ENCODE measurements around the gene PLXDC1. TPM values are rescaled to one million over a fixed set of nuclear protein-coding genes. Genes with fewer than 3 reads are reported as not detected.
"Not testable (repeated sequence)": the region's sequence is repeated elsewhere in the genome, so short reads cannot be mapped to it uniquely, and the experiment has no call there.

PLXDC1 gene
- total RNA-seq, 6 experiments from 2014 or later = 0.11 to 1.6 (median 0.54) TPM

DNA sequence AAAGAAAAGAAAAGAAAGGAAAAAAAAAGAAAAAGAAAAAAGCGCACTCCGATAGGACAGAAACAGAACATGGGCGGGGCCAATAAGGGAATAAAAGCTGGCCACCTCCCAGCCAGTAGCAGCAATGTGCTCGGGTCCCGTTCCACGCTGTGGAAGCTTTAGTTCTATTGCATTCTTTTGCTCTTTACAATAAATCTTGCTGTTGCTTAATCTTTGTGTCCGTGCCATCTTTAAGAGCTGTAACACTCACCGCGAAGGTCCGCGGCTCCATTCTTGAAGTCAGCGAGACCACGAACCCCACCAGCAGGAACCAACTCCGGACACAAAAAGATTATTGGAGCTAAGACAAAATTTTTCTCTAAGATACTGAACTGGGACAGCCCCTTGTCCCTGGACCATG, 17.7 kb upstream of the PLXDC1 start:
- no peaks in the 10 kb centered on the region for H3K27me3 ChIP-seq
- H3K36me3 ChIP-seq = no peaks in the 10 kb centered on the region
- TF ChIP-seq POLR2A (IDR thresholded peaks at IDR 0.05) = no peak
- TF ChIP-seq, protein P1, sequence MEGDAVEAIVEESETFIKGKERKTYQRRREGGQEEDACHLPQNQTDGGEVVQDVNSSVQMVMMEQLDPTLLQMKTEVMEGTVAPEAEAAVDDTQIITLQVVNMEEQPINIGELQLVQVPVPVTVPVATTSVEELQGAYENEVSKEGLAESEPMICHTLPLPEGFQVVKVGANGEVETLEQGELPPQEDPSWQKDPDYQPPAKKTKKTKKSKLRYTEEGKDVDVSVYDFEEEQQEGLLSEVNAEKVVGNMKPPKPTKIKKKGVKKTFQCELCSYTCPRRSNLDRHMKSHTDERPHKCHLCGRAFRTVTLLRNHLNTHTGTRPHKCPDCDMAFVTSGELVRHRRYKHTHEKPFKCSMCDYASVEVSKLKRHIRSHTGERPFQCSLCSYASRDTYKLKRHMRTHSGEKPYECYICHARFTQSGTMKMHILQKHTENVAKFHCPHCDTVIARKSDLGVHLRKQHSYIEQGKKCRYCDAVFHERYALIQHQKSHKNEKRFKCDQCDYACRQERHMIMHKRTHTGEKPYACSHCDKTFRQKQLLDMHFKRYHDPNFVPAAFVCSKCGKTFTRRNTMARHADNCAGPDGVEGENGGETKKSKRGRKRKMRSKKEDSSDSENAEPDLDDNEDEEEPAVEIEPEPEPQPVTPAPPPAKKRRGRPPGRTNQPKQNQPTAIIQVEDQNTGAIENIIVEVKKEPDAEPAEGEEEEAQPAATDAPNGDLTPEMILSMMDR (IDR thresholded peaks at IDR 0.05) = no peak
- no peak for ATAC-seq
- WGBS (ENCODE audit: insufficient coverage, low coverage, low lambda C conversion rate, missing lambda C conversion rate) = 92% methylated on average over 14 of the region's 14 CpGs
- DNase-seq = no peak
- H3K27ac ChIP-seq = no peak overlapping the region
- H3K9me3 ChIP-seq = no peaks in the 10 kb centered on the region
- intact Hi-C loops (cut with DNase I) = no loop called here
- no peak overlapping the region for H3K4me3 ChIP-seq
- H3K4me1 ChIP-seq = peaks cover 0 to 4% (median 0%) of the 10 kb centered on the region in 4 donors

DNA sequence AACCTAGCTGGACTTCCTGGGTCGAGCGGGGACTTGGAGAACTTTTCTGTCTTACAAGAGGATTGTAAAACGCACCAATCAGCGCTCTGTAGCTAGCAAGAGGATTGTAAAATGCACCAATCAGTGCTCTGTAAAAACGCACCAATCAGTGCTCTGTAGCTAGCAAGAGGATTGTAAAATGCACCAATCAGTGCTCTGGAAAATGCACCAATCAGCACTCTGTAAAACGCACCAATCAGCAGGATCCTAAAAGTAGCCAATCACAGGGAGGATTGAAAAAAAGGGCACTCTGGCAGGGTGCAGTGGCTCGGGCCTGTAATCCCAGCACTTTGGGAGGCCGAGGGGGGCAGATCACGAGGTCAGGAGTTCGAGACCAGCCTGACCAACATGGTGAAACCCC, 17.1 kb upstream of the PLXDC1 start:
- ATAC-seq; DNase-seq; H3K27ac ChIP-seq; intact Hi-C loops (cut with DNase I); H3K4me1 ChIP-seq; H3K27me3 ChIP-seq; H3K36me3 ChIP-seq; H3K4me3 ChIP-seq; H3K9me3 ChIP-seq: not testable (repeated sequence)
- WGBS (ENCODE audit: insufficient coverage, low coverage, low lambda C conversion rate, missing lambda C conversion rate) = 92% methylated on average over 6 of the region's 10 CpGs

DNA sequence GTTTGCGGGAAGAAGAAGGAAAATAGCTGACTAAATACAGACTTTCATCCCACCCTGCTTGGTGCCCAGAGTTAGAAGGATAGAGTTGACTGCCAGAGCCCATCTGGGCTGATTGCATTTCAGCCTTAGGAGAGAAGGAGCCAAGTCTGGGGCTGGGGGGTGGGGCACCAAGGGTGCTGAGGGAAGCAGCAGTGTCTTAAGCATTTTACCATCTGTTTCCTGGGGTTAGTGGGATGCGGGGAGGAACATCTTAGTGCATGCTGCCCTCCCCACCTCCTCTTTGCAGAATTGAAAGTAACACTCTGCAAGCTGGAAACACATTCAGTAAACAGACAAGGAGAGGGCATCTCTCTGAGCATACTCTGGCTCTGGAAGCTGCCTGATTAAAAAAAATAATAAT, 16.0 kb upstream of the PLXDC1 start:
- peak in 2 of 4 donors; percentile 15 to 21 for ATAC-seq
- intact Hi-C loops (cut with DNase I) = no loop called here
- 34% methylated on average over 2 of the region's 2 CpGs for WGBS (ENCODE audit: insufficient coverage, low coverage, low lambda C conversion rate, missing lambda C conversion rate)

DNA sequence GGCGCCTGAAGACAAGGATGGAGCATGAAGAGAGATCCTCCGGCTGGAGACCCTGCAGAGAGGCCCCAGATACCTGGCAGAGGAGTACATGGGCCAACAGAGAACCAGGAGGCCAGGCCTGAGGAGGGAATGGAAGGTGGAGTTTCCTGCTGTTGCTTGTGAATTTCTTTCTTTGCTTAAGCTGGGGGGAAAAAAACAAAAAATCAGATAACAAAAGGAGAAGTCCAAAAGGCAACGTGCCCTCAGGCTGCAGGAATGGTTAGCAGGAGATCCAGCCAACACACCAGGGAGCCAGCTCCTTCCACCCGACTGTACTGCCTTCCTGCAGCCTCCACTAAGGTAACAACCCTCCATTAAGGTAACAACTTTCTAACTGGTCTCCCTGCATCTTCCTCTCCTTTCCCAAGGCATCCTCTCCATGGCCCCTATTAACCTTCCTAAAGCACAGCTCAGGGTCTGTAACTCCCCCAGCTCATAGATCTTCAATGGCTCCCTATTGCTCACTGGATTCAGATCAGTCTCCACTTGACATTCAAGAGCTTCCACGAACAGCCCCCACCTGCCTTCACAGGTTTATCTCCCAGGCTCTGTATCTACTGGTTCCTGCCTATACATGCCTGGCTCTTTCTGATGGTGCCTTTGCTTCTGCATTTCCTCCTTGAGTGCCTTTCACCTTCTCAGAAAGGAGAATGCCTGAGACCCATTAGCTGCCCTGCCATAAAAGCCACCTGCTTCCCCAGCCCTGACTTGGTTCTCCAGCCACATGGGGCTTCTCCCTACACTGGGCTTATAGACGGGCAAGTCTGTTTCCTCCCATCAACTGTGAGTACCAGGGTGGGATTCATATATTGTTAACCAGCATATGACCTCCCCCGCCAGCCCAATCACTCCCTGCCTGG, 15.2 kb upstream of the PLXDC1 start:
- TF ChIP-seq, protein P1 (IDR thresholded peaks at IDR 0.05) = no peak
- TF ChIP-seq POLR2A (IDR thresholded peaks at IDR 0.05) = no peak
- no peaks in the 10 kb centered on the region for H3K36me3 ChIP-seq
- no peaks in the 10 kb centered on the region for H3K9me3 ChIP-seq
- H3K4me3 ChIP-seq = no peak overlapping the region
- no peak overlapping the region for H3K27ac ChIP-seq
- peaks cover 0 to 4% (median 0%) of the 10 kb centered on the region in 4 donors for H3K4me1 ChIP-seq
- 50% methylated on average over 7 of the region's 7 CpGs for WGBS (ENCODE audit: insufficient coverage, low coverage, low lambda C conversion rate, missing lambda C conversion rate)
- ATAC-seq = no peak
- H3K27me3 ChIP-seq = no peaks in the 10 kb centered on the region
- DNase-seq = no peak
- intact Hi-C loops (cut with DNase I) = no loop called here

More for the DNA sequence above, 16.0 kb upstream of the PLXDC1 start:
- Histone ChIP-seq H3K4me3 (no peak overlapping the region), H3K36me3 (no peaks in the 10 kb centered on the region), H3K4me1 (peaks cover 0 to 4% (median 0%) of the 10 kb centered on the region in 4 donors), H3K27me3 (no peaks in the 10 kb centered on the region), H3K27ac (no peak overlapping the region), H3K9me3 (no peaks in the 10 kb centered on the region)
- DNase-seq = no peak
- TF ChIP-seq, protein P1 (IDR thresholded peaks at IDR 0.05) = no peak
- TF ChIP-seq POLR2A (IDR thresholded peaks at IDR 0.05) = no peak

DNA sequence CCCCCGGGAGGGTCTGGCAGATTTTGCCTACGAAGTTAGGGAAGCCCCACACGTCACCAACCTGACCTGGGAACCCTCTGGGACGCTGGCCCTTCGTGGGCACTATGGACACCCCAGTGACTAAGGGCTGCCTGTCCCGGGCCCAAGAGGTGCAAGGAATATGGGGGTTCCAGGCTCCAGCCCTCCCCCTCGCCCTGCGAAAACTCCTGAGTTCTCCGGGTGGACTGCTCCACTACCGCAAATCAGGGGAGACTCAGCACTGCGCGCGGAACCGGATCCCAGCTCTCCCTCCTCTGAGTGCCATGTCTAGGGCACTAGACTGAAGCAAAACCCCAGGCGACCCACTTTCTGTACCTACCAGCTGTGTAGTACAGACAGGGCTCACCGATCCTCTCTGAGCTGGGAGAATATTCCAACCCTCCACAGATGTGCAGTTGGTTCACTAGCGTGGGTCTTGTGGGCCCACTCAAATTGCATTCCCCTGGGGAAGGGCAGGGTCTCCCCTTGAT, 14.5 kb upstream of the PLXDC1 start, which contains the start of gene ARL5C:
Gene ARL5C (minus strand): TSS at position 321 of the 509 bp plus-strand sequence. CDS start 401 bp downstream, outside the sequence.
- Histone ChIP-seq H3K4me3 (peak within 1 kb of the TSS; percentile 29 to 38 (median 37)), H3K36me3 (no peaks in the 10 kb centered on the region), H3K27ac (no peak within 1 kb of the TSS), H3K9me3 (no peaks in the 10 kb centered on the region), H3K27me3 (no peaks in the 10 kb centered on the region), H3K4me1 (peaks cover 0 to 4% (median 0%) of the 10 kb centered on the region in 4 donors)
- TF ChIP-seq, protein P1 (IDR thresholded peaks at IDR 0.05) = no peak
- no peak for TF ChIP-seq POLR2A (IDR thresholded peaks at IDR 0.05)
- ATAC-seq (no peak), DNase-seq (no peak)
- WGBS (ENCODE audit: insufficient coverage, low coverage, low lambda C conversion rate, missing lambda C conversion rate) = 48% methylated on average over 5 of the region's 17 CpGs
- intact Hi-C loops (cut with DNase I) = no loop called here

All from right lobe of liver (tissue), 6 donors.